Thymus (tissue), 11 donors: ENCODE measurements around the gene RINT1. TPM values are rescaled to one million over a fixed set of nuclear protein-coding genes. Genes with fewer than 3 reads are reported as not detected.

ENCODE experiments used
- DNase-seq, 9 donors: peaks; one replicate each; pipeline ENCODE4 v3.0.0-alpha.2; 2013; ENCODE audit warnings: low spot score in 9 of 9, low read depth in 6 of 9, missing footprints in 1 of 9
- H3K27ac ChIP-seq, 2 donors: one replicate each; pipeline ENCODE4 v1.5.1; 2013; ENCODE audit warnings: control low read depth in 1 of 2, low read depth in 1 of 2, low read length in 1 of 2, mild to moderate bottlenecking in 1 of 2, moderate library complexity in 1 of 2
- H3K27me3 ChIP-seq, 2 donors: one replicate each; pipeline ENCODE4 v1.5.1; 2013; ENCODE audit warnings: low read length in 1 of 2; ENCODE audit not compliant: control insufficient read depth in 2 of 2, insufficient read depth in 1 of 2
- H3K36me3 ChIP-seq, 2 donors: one replicate each; pipeline ENCODE4 v1.5.1; 2013; ENCODE audit warnings: low read length in 1 of 2, mild to moderate bottlenecking in 1 of 2, moderate library complexity in 1 of 2; ENCODE audit not compliant: control insufficient read depth in 2 of 2, insufficient read depth in 2 of 2
- H3K4me1 ChIP-seq, 2 donors: one replicate each; pipeline ENCODE4 v1.5.1; 2013; ENCODE audit warnings: low read length in 2 of 2; ENCODE audit not compliant: control insufficient read depth in 2 of 2, insufficient read depth in 2 of 2
- H3K4me3 ChIP-seq, 2 donors: one replicate each; pipeline ENCODE4 v1.5.1; 2013; ENCODE audit warnings: low read length in 2 of 2, control low read depth in 1 of 2, mild to moderate bottlenecking in 1 of 2
- H3K9me3 ChIP-seq, 2 donors: one replicate each; pipeline ENCODE4 v1.5.1; 2013; ENCODE audit warnings: low read length in 1 of 2, mild to moderate bottlenecking in 1 of 2; ENCODE audit not compliant: control insufficient read depth in 2 of 2, insufficient read depth in 1 of 2
- WGBS: extraction: QIAGEN DNeasy Blood & Tissue Kit; methylation state at CpG from one replicate; pipeline ENCODE4 v1.1.7; 2013; 5-methylcytosine and 5-hydroxymethylcytosine counted together
- polyA plus RNA-seq: library from polyadenylated mRNA; stranded (reverse); fragments of 200-250 nt; gene quantifications from one replicate; pipeline ENCODE4 v1.2.3, GENCODE V29; 2013
- total RNA-seq: library from RNA; stranded (reverse); fragments of 120-200 nt; gene quantifications from one replicate; pipeline ENCODE4 v1.2.4, GENCODE V29; 2013
- donor health status: healthy.

The RINT1 gene
- total and polyA plus RNA-seq, 2 donors, result 12.2 to 42.3 TPM

DNA sequence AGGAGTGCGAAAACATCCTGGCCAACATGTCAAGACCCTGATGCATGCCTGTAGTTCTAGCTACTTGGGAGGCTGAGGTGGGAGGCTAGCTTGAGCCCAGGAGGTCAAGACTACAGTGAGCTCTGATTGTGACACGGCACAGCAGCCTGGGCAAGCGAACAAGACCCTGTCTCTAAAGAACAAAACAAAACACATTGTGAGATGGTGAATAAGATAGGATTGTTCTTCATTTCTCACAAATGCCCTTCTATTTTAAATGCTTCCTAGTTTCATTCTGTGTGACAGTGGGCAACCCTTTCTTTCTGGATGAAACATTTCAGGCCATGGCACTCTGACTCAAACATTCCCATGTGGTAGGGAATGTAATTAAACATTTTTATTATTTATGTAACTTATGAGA, 35.8 kb downstream of the RINT1 start:
- no peak overlapping the region for H3K27ac ChIP-seq

DNA sequence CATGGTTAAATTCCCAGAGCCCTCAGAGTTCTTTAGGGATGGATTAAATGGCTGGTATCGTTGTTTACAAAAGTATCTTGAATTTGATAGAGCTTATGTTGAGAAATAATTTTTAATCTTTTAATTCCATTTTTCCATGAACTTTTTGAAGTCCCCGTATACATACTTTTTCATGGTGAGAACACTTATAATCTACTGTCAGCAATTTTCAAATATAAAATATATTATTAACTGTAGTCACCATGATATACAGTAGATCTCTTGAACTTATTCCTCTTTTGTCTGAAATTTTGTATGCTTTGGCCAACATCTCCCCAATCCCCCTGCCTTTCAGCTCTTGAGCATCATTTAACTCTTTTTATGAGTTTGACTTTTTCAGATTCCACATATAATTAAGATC, 39.9 kb downstream of the RINT1 start:
- no peak overlapping the region for H3K4me3 ChIP-seq
- 98% methylated on average over 2 of the region's 2 CpGs for WGBS

More for the DNA sequence above, 35.8 kb downstream of the RINT1 start:
- H3K4me3 ChIP-seq, result no peak overlapping the region
- no peaks in the 10 kb centered on the region for H3K4me1 ChIP-seq
- H3K9me3 ChIP-seq, result no peaks in the 10 kb centered on the region
- 100% methylated on average over 3 of the region's 3 CpGs for WGBS
- no peaks in the 10 kb centered on the region for H3K27me3 ChIP-seq
- no peak for DNase-seq
- H3K36me3 ChIP-seq, result peaks cover 28 to 37% of the 10 kb centered on the region in 2 donors

GRCh38 chr7:105577251-105577650, 45.2 kb downstream of the RINT1 start:
- H3K36me3 ChIP-seq, result no peaks in the 10 kb centered on the region
- peaks cover 0 to 10% of the 10 kb centered on the region in 2 donors for H3K27me3 ChIP-seq
- DNase-seq, result no peak
- H3K9me3 ChIP-seq, result peaks cover 0 to 4% of the 10 kb centered on the region in 2 donors
- no peak overlapping the region for H3K27ac ChIP-seq
- H3K4me3 ChIP-seq, result no peak overlapping the region
- WGBS, result 99% methylated on average over 1 of the region's 1 CpG
- H3K4me1 ChIP-seq, result peaks cover 6 to 7% of the 10 kb centered on the region in 2 donors

More for the DNA sequence above, 39.9 kb downstream of the RINT1 start:
- no peaks in the 10 kb centered on the region for H3K4me1 ChIP-seq
- H3K27ac ChIP-seq, result no peak overlapping the region
- no peak for DNase-seq
- H3K9me3 ChIP-seq, result peaks cover 0 to 4% of the 10 kb centered on the region in 2 donors
- no peaks in the 10 kb centered on the region for H3K27me3 ChIP-seq
- H3K36me3 ChIP-seq, result peaks cover 11 to 15% of the 10 kb centered on the region in 2 donors

DNA sequence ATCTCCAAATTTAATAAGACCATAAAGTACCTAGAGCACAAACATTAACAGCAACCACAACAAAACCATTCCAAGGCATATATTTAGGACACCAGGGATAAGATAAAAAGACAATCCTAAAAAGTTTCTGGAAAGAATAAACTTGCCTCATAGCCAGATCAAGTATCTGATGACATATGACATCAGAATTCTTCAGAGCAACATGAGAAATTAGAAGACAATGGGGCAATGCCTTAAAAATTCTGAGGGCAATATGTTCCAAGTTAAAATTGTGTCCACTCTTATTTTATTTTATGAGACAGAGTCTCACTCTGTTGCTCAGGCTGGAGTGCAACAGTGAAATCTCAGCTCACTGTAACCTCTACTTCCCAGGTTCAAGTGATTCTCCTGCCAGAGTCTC, 46.5 kb downstream of the RINT1 start:
- no peaks in the 10 kb centered on the region for H3K36me3 ChIP-seq
- H3K4me3 ChIP-seq, result no peak overlapping the region
- no peak overlapping the region for H3K27ac ChIP-seq
- no peak for DNase-seq
- H3K27me3 ChIP-seq, result peaks cover 0 to 12% of the 10 kb centered on the region in 2 donors
- peaks cover 2 to 10% of the 10 kb centered on the region in 2 donors for H3K9me3 ChIP-seq
- H3K4me1 ChIP-seq, result peaks cover 6 to 7% of the 10 kb centered on the region in 2 donors

DNA sequence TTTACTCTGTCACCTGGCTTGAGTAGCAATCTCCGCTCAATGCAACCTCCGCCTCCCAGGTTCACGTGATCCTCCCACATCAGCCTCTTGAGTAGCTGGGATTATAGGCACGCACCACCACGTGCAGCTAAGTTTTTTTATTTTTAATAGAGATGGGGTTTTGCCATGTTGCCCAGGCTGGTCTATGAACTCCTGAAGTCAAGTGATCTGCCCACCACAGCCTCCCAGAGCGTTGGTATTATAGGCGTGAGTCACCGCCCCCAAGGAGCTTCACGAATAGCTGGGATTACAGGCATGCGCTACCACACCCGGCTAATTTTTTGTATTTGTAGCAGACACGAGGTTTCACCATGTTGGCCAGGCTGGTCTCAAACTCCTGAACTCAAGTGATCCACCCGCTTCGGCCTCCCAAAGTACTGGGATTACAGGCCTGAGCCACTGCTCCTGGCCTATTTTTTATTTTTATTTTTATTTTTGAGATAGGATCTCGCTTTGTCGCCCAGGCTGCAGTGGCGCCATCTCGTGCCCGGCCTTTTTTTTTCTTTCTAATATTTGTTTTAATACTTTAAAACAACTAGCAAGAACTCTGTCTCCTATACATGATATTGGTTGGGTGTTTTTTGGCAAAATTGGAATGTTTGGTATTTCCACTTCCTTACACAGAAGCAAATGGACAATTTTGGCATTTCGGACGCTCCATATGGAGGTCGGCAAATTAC, 48.2 kb downstream of the RINT1 start:
- DNase-seq, result no peak
- peaks cover 6 to 7% of the 10 kb centered on the region in 2 donors for H3K4me1 ChIP-seq
- 94% methylated on average over 22 of the region's 22 CpGs for WGBS
- peaks cover 0 to 12% of the 10 kb centered on the region in 2 donors for H3K27me3 ChIP-seq
- H3K4me3 ChIP-seq, result no peak overlapping the region
- no peaks in the 10 kb centered on the region for H3K36me3 ChIP-seq
- H3K9me3 ChIP-seq, result peaks cover 2 to 12% of the 10 kb centered on the region in 2 donors
- no peak overlapping the region for H3K27ac ChIP-seq

GRCh38 chr7:105581066-105581811, 49.2 kb downstream of the RINT1 start, which contains the start of gene EFCAB10:
EFCAB10 (minus strand) TSS chr7:105581493; CDS start chr7:105581463, 30 bp downstream.
- no peak within 1 kb of the TSS for H3K27ac ChIP-seq
- H3K4me3 ChIP-seq, result peak within 1 kb of the TSS; percentile 31 to 32
- peak; percentile 21 to 74 (median 52) for DNase-seq
- WGBS, result 18% methylated on average over 36 of the region's 36 CpGs
- peaks cover 6 to 7% of the 10 kb centered on the region in 2 donors for H3K4me1 ChIP-seq
- no peaks in the 10 kb centered on the region for H3K36me3 ChIP-seq
- peaks cover 0 to 12% of the 10 kb centered on the region in 2 donors for H3K27me3 ChIP-seq
- H3K9me3 ChIP-seq, result peaks cover 2 to 12% of the 10 kb centered on the region in 2 donors

GRCh38 chr7:105583061-105583460, 51.1 kb downstream of the RINT1 start:
- 92% methylated on average over 39 of the region's 39 CpGs for WGBS
- no peak overlapping the region for H3K27ac ChIP-seq
- H3K27me3 ChIP-seq, result peaks cover 0 to 12% of the 10 kb centered on the region in 2 donors
- no peaks in the 10 kb centered on the region for H3K36me3 ChIP-seq
- no peak overlapping the region for H3K4me3 ChIP-seq
- no peak for DNase-seq
- H3K4me1 ChIP-seq, result peaks cover 6 to 7% of the 10 kb centered on the region in 2 donors
- H3K9me3 ChIP-seq, result peaks cover 2 to 12% of the 10 kb centered on the region in 2 donors

- Histone ChIP-seq H3K36me3 (no peaks in the 10 kb centered on the region), H3K27me3 (peaks cover 0 to 12% of the 10 kb centered on the region in 2 donors), H3K9me3 (peaks cover 2 to 12% of the 10 kb centered on the region in 2 donors), H3K4me3 (no peak overlapping the region), H3K27ac (no peak overlapping the region), H3K4me1 (peaks cover 6 to 7% of the 10 kb centered on the region in 2 donors)
- no peak for DNase-seq
- WGBS, result 96% methylated on average over 5 of the region's 5 CpGs
Observed at GRCh38 chr7:105584165-105584564, 52.2 kb downstream of the RINT1 start.
